Measurements from ENCODE around the gene FGGY.

The FGGY gene

GRCh38 chr1:59541891-59542290, 245.0 kb downstream of the FGGY start:
- no peak overlapping the region for H3K4me3 ChIP-seq (ENCODE audit: low read length)
- no peak for DNase-seq (ENCODE audit: low read depth)
- no peak for TF ChIP-seq CTCF (conservative IDR thresholded peaks at IDR 0.05; ENCODE audit: low read length)

DNA sequence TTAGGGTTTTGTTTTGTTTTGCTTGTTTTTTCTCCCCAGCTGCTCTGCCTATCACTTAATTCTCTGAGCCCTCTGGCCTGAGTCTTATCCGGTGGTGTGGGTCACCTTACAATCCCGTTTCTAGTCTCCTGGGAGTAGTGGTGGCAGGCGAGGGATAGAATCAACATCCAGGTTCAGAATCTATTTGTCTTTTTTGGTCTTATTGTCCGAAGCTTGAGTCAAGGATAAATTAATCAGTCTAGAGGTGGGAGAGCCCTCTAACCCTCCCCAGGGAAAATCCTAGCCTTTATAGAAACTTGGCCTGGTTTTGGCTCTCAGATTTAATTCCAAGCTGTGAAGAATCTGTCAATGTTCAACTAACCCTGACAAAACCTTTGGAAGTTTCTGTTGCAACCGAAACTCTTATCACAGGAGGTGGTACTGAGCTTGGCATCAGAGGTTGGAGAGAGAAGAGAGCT, 246.3 kb downstream of the FGGY start:
- TF ChIP-seq CTCF (conservative IDR thresholded peaks at IDR 0.05; ENCODE audit: low read length), result no peak
- no peak for DNase-seq (ENCODE audit: low read depth)
- no peak overlapping the region for H3K4me3 ChIP-seq (ENCODE audit: low read length)

DNA sequence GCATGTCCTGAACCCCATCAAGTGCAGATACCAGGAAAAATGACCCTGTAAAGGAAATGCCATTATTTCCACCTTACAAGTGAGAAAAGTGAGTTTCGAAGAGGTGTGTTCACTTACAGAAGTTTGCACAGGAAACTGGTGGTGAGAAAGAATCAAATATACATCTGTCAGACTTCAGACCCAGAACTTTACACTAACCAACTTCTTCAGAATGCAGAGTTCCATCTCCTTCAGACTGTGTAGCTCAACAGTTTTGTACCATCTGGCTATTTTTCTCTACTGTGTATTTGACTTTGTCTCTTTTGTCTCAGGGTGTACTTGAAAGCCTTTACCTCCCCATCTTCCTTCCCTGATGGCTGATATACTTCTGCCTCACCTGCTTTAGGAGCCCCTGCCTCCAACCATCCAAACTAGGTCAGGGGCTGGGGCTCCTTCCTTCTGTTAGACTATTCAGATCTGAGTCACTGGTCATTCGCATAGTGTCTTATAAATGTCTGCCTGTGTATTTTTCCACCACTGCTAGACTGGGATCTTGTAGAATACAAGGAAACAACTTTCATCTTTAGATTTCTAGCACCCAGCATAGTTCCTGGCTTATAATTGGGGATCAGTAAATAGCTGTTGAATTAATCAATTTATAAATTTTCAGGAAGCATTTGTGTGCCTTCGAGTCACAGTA, 247.9 kb downstream of the FGGY start:
- TF ChIP-seq CTCF (conservative IDR thresholded peaks at IDR 0.05; ENCODE audit: low read length), result no peak
- no peak overlapping the region for H3K4me3 ChIP-seq (ENCODE audit: low read length)
- no peak for DNase-seq (ENCODE audit: low read depth)

DNA sequence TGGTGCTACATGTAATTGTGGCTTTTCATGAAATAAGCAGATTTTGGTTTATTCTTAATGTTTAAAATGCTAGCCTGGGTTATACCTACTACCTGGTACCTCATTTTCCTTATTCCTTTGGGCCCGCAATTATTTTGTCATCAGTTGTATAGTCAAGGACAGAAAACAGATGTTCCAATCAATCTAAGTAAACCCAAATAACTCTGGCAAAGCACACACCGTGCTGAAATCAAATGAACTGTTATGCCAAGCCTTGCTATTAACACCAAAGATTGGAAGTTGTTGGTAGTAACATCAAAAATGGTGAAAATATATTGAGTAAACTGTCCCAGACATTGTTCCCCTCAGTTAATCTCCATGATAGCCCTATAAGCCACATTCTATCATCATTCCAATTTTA, 248.9 kb downstream of the FGGY start:
- H3K4me3 ChIP-seq (ENCODE audit: low read length), result no peak overlapping the region
- no peak for DNase-seq (ENCODE audit: low read depth)
- no peak for TF ChIP-seq CTCF (conservative IDR thresholded peaks at IDR 0.05; ENCODE audit: low read length)

DNA sequence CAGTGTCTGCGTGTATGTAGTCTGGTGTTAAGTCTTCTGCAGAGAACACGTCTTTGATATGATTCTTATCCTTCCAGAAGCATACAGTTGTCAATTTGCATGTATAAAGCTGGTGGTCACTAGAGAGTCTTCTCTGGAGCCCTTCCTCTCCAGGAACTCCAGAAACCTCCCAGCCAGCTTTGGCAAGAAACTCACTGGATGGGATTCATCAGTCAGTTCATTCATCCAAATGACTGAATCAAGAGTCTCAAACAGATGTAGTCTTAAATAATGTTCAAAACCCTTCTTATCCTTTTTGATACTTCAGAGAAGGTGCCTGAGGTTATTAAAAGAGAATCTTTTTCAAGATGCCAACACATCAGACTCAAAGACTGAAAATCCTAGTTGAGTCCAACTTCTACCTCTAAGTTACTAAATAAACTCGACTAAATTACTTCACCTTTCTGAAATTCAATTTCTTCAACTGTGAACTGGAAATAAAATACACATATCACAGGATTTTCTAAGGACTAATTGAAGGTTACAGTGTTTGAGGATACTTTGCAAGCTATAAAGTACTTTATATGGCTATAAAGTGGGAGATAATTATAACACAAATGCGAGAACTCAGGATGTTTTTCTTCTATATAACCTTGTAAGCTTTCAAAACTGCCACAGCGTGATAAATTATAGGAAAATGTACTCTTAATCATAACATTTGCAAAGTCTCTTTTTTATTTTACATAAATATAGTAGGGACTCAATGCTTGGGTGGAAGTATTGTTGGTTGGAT, 252.4 kb downstream of the FGGY start:
- no peak for DNase-seq (ENCODE audit: low read depth)
- no peak for TF ChIP-seq CTCF (conservative IDR thresholded peaks at IDR 0.05; ENCODE audit: low read length)
- no peak overlapping the region for H3K4me3 ChIP-seq (ENCODE audit: low read length)

GRCh38 chr1:59549903-59550302, 253.0 kb downstream of the FGGY start:
- DNase-seq (ENCODE audit: low read depth), result peak; percentile 88
- no peak overlapping the region for H3K4me3 ChIP-seq (ENCODE audit: low read length)
- no peak for TF ChIP-seq CTCF (conservative IDR thresholded peaks at IDR 0.05; ENCODE audit: low read length)

GRCh38 chr1:59552007-59552406, 255.1 kb downstream of the FGGY start:
- no peak for TF ChIP-seq CTCF (conservative IDR thresholded peaks at IDR 0.05; ENCODE audit: low read length)
- DNase-seq (ENCODE audit: low read depth), result no peak

More at GRCh38 chr1:59552007-59552406, 255.1 kb downstream of the FGGY start:
- H3K4me3 ChIP-seq (ENCODE audit: low read length), result no peak overlapping the region

Data from AG10803 (cell line).